Ishikawa (cell line): ENCODE data around the gene CLCN4.

Experiments
- CEBPB ChIP-seq: IDR thresholded peaks from 2 replicates; pipeline ENCODE4 v1.6.1; 2012
- CREB1 ChIP-seq: IDR thresholded peaks from 2 replicates; pipeline ENCODE4 v1.6.1; 2012; ENCODE audit warnings: low read depth
- EGR1 ChIP-seq: IDR thresholded peaks from 2 replicates; pipeline ENCODE4 v1.6.1; 2012
- EP300 ChIP-seq: IDR thresholded peaks from 2 replicates; pipeline ENCODE4 v1.6.1; 2012; ENCODE audit warnings: borderline replicate concordance
- FOXM1 ChIP-seq: IDR thresholded peaks from 2 replicates; pipeline ENCODE4 v1.6.1; 2012; ENCODE audit warnings: low read depth, borderline replicate concordance
- NFIC ChIP-seq: IDR thresholded peaks from 2 replicates; pipeline ENCODE4 v1.6.1; 2012
- RAD21 ChIP-seq: IDR thresholded peaks from 2 replicates; pipeline ENCODE4 v1.6.1; 2012; ENCODE audit warnings: low read depth
- TAF1 ChIP-seq: IDR thresholded peaks from 2 replicates; pipeline ENCODE4 v1.6.1; 2012; ENCODE audit warnings: low read depth, mild to moderate bottlenecking
- TCF12 ChIP-seq: IDR thresholded peaks from 2 replicates; pipeline ENCODE4 v1.6.1; 2012; ENCODE audit warnings: low read depth
- YY1 ChIP-seq: IDR thresholded peaks from 2 replicates; pipeline ENCODE4 v1.6.1; 2012; ENCODE audit warnings: low read depth
- TF ChIP-seq, protein P1 (sequence below): IDR thresholded peaks from 2 replicates; pipeline ENCODE4 v1.6.1; 2012
- TF ChIP-seq, protein P2 (sequence below): IDR thresholded peaks from 2 replicates; pipeline ENCODE4 v1.6.1; 2012; ENCODE audit warnings: low read depth, mild to moderate bottlenecking

DNA sequence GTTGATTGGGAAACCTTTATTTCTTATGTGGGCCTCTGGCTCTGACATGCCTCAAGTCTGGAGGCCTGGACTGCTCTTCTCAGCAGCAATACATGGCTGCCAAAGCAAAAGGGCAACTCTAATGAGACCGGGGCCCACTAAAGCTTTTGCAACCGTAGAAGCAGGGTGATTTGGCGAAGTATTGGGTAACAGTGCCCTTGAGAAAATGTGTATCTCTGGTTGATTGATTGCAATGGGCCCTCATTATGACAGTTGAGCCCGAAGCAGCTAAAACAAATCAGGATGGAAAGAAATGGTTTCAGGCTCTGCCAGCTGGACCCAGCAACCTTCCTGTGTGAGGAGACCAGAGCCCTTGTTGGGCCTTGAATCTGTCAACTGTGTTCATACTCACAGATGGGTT is 73.4 kb downstream of the CLCN4 start:
- no peak for TF ChIP-seq YY1
- TF ChIP-seq EP300, result no peak
- TF ChIP-seq, protein P1, sequence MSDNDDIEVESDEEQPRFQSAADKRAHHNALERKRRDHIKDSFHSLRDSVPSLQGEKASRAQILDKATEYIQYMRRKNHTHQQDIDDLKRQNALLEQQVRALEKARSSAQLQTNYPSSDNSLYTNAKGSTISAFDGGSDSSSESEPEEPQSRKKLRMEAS, result no peak
- TF ChIP-seq, protein P2, sequence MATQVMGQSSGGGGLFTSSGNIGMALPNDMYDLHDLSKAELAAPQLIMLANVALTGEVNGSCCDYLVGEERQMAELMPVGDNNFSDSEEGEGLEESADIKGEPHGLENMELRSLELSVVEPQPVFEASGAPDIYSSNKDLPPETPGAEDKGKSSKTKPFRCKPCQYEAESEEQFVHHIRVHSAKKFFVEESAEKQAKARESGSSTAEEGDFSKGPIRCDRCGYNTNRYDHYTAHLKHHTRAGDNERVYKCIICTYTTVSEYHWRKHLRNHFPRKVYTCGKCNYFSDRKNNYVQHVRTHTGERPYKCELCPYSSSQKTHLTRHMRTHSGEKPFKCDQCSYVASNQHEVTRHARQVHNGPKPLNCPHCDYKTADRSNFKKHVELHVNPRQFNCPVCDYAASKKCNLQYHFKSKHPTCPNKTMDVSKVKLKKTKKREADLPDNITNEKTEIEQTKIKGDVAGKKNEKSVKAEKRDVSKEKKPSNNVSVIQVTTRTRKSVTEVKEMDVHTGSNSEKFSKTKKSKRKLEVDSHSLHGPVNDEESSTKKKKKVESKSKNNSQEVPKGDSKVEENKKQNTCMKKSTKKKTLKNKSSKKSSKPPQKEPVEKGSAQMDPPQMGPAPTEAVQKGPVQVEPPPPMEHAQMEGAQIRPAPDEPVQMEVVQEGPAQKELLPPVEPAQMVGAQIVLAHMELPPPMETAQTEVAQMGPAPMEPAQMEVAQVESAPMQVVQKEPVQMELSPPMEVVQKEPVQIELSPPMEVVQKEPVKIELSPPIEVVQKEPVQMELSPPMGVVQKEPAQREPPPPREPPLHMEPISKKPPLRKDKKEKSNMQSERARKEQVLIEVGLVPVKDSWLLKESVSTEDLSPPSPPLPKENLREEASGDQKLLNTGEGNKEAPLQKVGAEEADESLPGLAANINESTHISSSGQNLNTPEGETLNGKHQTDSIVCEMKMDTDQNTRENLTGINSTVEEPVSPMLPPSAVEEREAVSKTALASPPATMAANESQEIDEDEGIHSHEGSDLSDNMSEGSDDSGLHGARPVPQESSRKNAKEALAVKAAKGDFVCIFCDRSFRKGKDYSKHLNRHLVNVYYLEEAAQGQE, result no peak
- TF ChIP-seq EGR1, result no peak
- TF ChIP-seq CEBPB, result no peak
- TF ChIP-seq RAD21, result no peak
- TF ChIP-seq TAF1, result no peak
- no peak for TF ChIP-seq FOXM1
- TF ChIP-seq NFIC, result no peak
- no peak for TF ChIP-seq CREB1
- TF ChIP-seq TCF12, result no peak
